HG02610 (cell line): ENCODE results near the gene RAN.
"Not testable (repeated sequence)": the region's sequence is repeated elsewhere in the genome, so short reads cannot be mapped to it uniquely, and the experiment has no call there.

Experiments
- ATAC-seq: cut with Tn5 transposase; IDR thresholded peaks from one replicate; pipeline ENCODE4 v1.9.1; 2021; ENCODE audit warnings: mild to moderate bottlenecking, moderate library complexity; ENCODE audit not compliant: unreplicated experiment

The RAN gene

DNA sequence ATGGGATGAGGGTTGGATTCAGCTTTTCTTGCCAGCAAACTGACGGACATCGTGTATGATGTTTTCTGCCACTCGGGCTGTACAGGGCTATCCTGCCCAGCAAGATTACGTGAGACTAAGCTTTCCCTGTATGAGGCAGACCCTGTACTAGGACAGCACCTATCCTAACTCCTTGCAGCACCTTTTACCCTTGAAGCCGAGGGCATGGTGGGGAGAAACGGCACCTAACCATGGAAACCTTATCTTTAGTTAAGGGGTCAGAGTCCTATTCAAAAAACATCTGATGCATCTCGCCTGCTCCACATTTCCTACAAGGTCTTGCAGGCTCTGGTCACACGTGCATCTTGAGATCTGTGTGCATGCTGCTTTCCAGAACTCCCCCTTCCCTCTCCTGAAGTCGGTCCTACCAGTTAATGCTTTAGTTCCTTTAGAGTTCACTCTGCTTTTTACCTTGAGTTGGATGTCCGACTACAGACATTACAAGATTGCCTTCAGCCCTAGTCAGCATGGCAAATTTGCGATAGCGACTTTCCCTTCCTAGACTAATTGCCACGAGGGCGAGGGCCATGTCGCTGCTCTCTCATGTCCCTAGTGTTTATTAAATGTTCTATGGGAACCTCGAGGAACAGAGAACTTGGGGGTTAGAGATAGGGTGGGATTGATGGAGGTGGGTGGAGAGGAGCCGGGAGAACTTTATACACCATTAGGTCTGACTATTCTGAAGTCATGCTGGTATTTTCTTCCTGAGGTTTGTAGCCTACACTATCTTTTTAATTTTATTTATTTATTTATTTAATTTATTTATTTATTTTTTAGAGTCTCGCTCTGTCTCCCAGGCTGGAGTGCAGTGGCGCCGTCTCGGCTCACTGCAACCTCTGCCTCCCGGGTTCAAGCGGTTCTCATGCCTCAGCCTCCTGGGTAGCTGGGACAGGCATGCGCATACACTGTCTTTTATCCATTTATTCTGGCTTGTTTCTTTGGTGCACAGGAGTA, 6.6 kb downstream of the RAN start:
- no peak for ATAC-seq

GRCh38 chr12:130879212-130879686, 7.4 kb downstream of the RAN start:
- no peak for ATAC-seq

DNA sequence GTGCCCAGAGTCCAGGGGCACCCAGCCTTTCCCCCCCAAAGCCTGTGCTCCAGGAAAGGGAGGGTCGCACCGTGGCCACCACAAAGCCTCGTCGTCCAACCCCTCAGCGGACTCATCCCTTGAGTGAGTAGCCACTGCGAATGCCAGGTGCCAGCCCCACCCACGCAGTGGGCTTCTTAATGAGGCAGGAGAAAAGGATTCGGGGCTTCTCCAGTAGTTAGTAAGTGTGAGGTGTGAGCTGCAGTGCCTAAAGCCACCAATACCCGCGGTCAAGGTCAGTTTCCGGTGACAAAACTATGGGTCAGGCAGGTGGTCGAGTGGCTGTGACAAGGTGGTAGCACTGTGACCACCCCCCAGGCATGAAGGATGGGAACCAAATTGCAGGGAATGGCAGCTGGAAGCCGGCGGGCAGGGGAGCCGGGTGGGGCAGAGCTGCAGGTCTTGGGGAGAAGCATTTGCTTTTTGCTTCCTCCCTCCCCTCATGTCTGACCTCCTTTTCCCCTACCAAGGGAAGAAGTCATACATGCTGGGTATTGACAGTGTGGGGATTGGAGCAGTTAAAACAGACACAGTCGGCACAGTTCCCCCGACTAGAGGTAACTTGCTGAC, 8.0 kb downstream of the RAN start:
- ATAC-seq, result peak; percentile 11

- peak; percentile 65 for ATAC-seq
These were observed 8.6 kb downstream of the RAN start for GRCh38 chr12:130880411-130880885.

GRCh38 chr12:130881046-130881445, 9.2 kb downstream of the RAN start:
- no peak for ATAC-seq

DNA sequence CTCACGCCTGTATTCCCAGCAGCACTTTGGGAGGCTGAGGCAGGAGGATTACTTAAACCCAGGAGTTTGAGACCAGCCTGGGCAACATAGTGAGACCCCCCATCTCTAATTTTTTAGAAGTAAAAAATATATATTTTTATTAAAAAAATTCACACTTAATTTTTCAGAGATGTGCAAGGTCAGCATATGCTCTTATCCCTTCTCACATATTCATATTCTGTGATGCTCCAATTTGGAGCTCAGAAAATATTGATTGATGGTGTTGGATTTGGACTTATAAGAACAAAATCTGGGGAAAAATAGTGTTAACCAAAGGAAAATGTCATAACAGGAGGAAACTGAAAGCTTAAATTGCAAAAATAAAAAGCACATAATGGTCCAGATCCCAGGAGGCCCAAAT, 9.7 kb downstream of the RAN start:
- no peak for ATAC-seq

GRCh38 chr12:130887190-130887589, 15.3 kb downstream of the RAN start:
- ATAC-seq, result not testable (repeated sequence)

- no peak for ATAC-seq
These were observed 32.2 kb downstream of the RAN start for GRCh38 chr12:130904064-130904463.

DNA sequence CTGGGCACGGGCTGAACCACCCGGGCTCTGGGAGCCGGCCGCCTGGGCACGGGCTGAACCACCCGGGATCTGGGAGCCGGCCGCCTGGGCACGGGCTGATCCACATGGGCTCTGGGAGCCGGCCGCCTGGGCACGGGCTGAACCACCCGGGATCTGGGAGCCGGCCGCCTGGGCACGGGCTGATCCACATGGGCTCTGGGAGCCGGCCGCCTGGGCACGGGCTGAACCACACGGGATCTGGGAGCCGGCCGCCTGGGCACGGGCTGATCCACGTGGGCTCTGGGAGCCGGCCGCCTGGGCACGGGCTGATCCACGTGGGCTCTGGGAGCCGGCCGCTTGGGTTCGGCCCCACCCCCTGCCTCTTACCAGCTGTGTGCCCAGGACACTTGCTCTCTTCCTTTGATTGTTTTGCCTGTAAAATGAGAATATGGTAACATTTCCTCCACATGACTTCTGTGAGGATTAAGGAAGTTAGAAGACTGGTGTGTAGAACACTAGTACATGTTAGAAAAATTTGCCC, 33.1 kb downstream of the RAN start:
- ATAC-seq, result not testable (repeated sequence)

- no peak for ATAC-seq
These were observed 37.2 kb downstream of the RAN start for GRCh38 chr12:130909111-130909510.

- no peak for ATAC-seq
These were observed 39.3 kb downstream of the RAN start for GRCh38 chr12:130911193-130911592.

DNA sequence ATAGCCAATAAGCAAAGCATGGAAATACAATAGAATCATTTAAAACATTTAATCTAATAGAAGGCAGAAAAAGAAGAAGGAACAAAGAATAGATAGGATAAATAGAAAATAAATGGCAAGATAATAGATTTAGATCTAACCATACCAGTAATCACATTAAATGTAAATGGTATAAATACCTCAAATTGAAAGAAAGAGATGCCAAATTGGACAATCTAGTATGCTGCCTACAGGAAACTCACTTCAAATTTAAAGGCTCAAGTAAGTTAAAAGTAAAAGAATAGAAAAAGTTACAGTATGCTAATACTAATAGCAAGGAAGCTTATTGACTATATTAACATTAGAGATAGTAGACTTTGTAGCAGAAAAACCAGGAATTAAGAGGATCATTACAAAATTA, 40.1 kb downstream of the RAN start:
- ATAC-seq, result no peak

DNA sequence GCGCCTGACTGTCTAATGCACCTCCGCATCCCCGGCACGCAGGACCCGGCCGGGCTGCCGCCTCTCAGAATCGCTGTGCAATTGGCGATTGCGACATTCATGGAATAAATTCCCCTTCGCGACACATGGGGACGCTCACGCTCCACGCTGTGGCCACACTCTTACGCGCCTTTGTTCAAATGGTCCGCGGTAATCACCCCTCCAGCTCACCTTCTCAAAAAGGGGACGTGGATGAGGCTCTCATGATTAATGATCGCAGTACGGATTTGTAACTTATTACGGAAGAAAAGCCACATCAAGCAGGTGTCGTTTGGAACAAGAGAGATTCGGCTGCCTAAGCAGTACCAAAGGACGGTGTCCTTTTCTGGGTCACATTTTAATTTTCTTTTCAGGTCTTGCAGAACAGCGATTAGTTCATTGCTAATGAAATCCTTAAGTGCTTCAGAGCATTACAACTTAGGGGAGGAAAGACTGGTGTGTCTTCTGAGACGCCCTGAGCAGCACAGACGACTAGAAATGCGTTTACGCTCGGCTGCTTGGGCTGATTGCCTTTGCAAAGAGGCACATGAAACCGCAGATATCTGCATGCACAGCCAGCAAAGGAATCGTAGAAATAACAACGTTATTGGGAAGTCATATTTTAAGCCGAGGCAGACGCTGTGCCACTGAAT, 44.5 kb downstream of the RAN start:
- peak; percentile 46 for ATAC-seq

GRCh38 chr12:130917607-130918006, 45.7 kb downstream of the RAN start:
- no peak for ATAC-seq

GRCh38 chr12:130919086-130919485, 47.2 kb downstream of the RAN start:
- no peak for ATAC-seq

- no peak for ATAC-seq
These were observed 48.3 kb downstream of the RAN start for GRCh38 chr12:130920119-130920703.

- ATAC-seq, result no peak
These were observed 49.0 kb downstream of the RAN start for GRCh38 chr12:130920723-130921381.

GRCh38 chr12:130922511-130922953, 50.7 kb downstream of the RAN start:
- no peak for ATAC-seq

GRCh38 chr12:130924966-130925665, 53.2 kb downstream of the RAN start:
- ATAC-seq, result no peak

DNA sequence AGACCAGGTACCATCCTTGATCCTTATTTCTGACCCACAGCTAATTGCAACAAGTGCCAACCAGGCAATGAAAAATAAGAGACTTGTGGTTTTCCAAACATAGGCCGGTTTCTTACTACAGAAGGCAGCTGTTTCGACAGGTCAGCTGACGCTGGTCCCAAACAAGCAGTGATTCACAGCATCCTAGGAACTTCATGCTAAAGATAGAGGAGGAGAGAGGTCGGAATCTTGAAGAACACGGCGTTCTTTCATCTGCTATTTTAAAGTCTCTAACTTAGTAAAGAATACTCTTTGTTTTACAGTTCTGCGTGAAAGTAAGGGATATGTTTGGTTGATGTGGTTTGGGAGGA, 53.8 kb downstream of the RAN start:
- ATAC-seq, result no peak
